Measurements from ENCODE around the gene LNX1. TPM values are rescaled to one million over a fixed set of nuclear protein-coding genes. Genes with fewer than 3 reads are reported as not detected.
A peak's percentile ranks its signal among the peaks of the same experiment; 100 is the strongest.

The LNX1 gene
- total and polyA plus RNA-seq, 2 of the 13 experiments (the other 11 are each of a cell fraction or from before 2014, with no cell fraction given), result 0.49 TPM

DNA sequence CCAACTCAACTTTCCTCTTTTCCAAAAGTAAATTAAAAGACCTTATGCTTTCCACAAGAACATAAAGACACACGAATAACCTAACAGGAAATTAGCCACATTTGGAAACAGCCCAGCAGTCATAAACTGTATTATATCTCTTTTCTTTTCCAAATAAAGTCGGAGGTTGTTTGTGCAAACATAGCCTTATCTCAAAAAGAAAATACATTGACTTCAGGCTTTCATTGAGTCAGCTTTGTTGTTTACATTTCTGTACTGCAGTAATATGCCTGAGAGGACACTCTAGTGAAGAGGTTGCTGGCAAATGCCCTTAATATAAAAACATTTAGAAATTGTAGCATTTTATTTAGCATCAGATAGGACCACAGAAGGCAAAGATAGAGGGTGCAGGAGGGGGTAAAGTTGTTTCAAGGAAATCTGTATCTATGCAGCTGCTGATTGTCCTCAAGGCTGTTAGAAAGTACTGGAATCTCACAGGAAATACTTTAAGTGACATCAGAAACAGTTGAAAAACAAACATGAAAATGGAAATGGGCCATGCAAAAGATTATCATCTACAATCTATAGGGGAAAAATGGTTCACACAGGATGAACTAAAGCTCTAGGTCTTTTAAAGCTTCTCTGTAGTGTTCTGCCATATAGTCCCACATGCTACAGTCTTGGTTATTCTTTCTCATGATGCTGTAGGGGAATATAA is 14.5 kb downstream of the LNX1 start:
- H3K79me2 ChIP-seq (ENCODE audit: insufficient read depth, low read length), result no peaks in the 10 kb centered on the region
- CTCF ChIA-PET (ENCODE audit: low intra/inter-chr PET ratio, low total read pairs), result no interaction called here
- no peaks in the 10 kb centered on the region for H4K20me1 ChIP-seq (ENCODE audit: insufficient read depth, low read length)
- H3K27ac ChIP-seq (ENCODE audit: extremely low read length, insufficient read depth, low read length), result no peak overlapping the region
- no peak for DNase-seq (ENCODE audit: low spot score)
- no peak for FAIRE-seq
- no peaks in the 10 kb centered on the region for H3K9me3 ChIP-seq (ENCODE audit: low read length)
- no TSS peak for BruUV-seq (replicated peaks)
- POLR2A ChIA-PET, result no interaction called here
- no peak overlapping the region for H3K4me3 ChIP-seq (replicated peaks in 1 of 3; ENCODE audit: insufficient read depth in 1 of 3, low read depth in 2 of 3, low read length in 3 of 3)
- no peak overlapping the region for H2AFZ ChIP-seq (ENCODE audit: low read length)
- intact Hi-C loops (cut with micrococcal nuclease; ENCODE audit: unreplicated experiment), result no loop called here
- in situ Hi-C loops (cut with HindIII; ENCODE audit: extremely low pct_ligation_motif_present, low pct_unique_long_range_greater_than_20kb), result no loop called here
- no peaks in the 10 kb centered on the region for H3K36me3 ChIP-seq (replicated peaks in 1 of 2; ENCODE audit: control insufficient read depth in 1 of 2, insufficient read depth in 2 of 2, low read length in 2 of 2)
- no peak overlapping the region for H3K9ac ChIP-seq (ENCODE audit: insufficient read depth, low read depth, low read length)
- peaks cover 25% of the 10 kb centered on the region for H3K4me1 ChIP-seq (ENCODE audit: insufficient read depth, low read length)
- no peaks in the 10 kb centered on the region for H3K27me3 ChIP-seq (ENCODE audit: control insufficient read depth in 1 of 2, insufficient read depth in 2 of 2, low read length in 2 of 2)
- 0% methylated on average over 2 of the region's 2 CpGs for WGBS (ENCODE audit: low lambda C conversion rate)
- no peak; the same call in 2 of the 3 replicates for ATAC-seq
- H3K4me2 ChIP-seq (ENCODE audit: low read depth, low read length), result peak overlapping the region; percentile 38
- TF ChIP-seq GATAD2A (CRISPR knock-in tag; IDR thresholded peaks at IDR 0.05) (0 out of 2 replicates have a peak, but pooled peaks have one; percentile 19), RARA (CRISPR knock-in tag; IDR thresholded peaks at IDR 0.05) (peak; percentile 17; the same call in 1 of the 2 replicates), NR2F6 (IDR thresholded peaks at IDR 0.05) (no peak), NR2F6 (CRISPR knock-in tag; IDR thresholded peaks at IDR 0.05) (no peak), FOXJ3 (CRISPR knock-in tag; IDR thresholded peaks at IDR 0.05; ENCODE audit: borderline replicate concordance) (peak; percentile 3; the same call in 1 of the 2 replicates), FOXA1 (IDR thresholded peaks at IDR 0.05) (no peak), FOXA1 (CRISPR knock-in tag; IDR thresholded peaks at IDR 0.05) (peak; percentile 65), ZFAT (CRISPR knock-in tag; conservative IDR thresholded peaks at IDR 0.05) (no peak), ISL2 (CRISPR knock-in tag; IDR thresholded peaks at IDR 0.05) (0 out of 2 replicates have a peak, but pooled peaks have one; percentile 28), ZNF567 (CRISPR knock-in tag; IDR thresholded peaks at IDR 0.05; ENCODE audit: borderline replicate concordance) (no peak), ELF3 (CRISPR knock-in tag; IDR thresholded peaks at IDR 0.05) (peak; percentile 14; the same call in 1 of the 2 replicates)
- TF ChIP-seq, protein P1, sequence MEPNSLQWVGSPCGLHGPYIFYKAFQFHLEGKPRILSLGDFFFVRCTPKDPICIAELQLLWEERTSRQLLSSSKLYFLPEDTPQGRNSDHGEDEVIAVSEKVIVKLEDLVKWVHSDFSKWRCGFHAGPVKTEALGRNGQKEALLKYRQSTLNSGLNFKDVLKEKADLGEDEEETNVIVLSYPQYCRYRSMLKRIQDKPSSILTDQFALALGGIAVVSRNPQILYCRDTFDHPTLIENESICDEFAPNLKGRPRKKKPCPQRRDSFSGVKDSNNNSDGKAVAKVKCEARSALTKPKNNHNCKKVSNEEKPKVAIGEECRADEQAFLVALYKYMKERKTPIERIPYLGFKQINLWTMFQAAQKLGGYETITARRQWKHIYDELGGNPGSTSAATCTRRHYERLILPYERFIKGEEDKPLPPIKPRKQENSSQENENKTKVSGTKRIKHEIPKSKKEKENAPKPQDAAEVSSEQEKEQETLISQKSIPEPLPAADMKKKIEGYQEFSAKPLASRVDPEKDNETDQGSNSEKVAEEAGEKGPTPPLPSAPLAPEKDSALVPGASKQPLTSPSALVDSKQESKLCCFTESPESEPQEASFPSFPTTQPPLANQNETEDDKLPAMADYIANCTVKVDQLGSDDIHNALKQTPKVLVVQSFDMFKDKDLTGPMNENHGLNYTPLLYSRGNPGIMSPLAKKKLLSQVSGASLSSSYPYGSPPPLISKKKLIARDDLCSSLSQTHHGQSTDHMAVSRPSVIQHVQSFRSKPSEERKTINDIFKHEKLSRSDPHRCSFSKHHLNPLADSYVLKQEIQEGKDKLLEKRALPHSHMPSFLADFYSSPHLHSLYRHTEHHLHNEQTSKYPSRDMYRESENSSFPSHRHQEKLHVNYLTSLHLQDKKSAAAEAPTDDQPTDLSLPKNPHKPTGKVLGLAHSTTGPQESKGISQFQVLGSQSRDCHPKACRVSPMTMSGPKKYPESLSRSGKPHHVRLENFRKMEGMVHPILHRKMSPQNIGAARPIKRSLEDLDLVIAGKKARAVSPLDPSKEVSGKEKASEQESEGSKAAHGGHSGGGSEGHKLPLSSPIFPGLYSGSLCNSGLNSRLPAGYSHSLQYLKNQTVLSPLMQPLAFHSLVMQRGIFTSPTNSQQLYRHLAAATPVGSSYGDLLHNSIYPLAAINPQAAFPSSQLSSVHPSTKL (CRISPR knock-in tag; IDR thresholded peaks at IDR 0.05), result peak; percentile 49; the same call in 1 of the 2 replicates
- TF ChIP-seq, protein P2, sequence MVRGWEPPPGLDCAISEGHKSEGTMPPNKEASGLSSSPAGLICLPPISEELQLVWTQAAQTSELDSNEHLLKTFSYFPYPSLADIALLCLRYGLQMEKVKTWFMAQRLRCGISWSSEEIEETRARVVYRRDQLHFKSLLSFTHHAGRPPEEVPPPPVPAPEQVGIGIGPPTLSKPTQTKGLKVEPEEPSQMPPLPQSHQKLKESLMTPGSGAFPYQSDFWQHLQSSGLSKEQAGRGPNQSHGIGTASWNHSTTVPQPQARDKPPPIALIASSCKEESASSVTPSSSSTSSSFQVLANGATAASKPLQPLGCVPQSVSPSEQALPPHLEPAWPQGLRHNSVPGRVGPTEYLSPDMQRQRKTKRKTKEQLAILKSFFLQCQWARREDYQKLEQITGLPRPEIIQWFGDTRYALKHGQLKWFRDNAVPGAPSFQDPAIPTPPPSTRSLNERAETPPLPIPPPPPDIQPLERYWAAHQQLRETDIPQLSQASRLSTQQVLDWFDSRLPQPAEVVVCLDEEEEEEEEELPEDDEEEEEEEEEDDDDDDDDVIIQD (CRISPR knock-in tag; IDR thresholded peaks at IDR 0.05; ENCODE audit: low read depth), result no peak
- TF ChIP-seq, protein P3, sequence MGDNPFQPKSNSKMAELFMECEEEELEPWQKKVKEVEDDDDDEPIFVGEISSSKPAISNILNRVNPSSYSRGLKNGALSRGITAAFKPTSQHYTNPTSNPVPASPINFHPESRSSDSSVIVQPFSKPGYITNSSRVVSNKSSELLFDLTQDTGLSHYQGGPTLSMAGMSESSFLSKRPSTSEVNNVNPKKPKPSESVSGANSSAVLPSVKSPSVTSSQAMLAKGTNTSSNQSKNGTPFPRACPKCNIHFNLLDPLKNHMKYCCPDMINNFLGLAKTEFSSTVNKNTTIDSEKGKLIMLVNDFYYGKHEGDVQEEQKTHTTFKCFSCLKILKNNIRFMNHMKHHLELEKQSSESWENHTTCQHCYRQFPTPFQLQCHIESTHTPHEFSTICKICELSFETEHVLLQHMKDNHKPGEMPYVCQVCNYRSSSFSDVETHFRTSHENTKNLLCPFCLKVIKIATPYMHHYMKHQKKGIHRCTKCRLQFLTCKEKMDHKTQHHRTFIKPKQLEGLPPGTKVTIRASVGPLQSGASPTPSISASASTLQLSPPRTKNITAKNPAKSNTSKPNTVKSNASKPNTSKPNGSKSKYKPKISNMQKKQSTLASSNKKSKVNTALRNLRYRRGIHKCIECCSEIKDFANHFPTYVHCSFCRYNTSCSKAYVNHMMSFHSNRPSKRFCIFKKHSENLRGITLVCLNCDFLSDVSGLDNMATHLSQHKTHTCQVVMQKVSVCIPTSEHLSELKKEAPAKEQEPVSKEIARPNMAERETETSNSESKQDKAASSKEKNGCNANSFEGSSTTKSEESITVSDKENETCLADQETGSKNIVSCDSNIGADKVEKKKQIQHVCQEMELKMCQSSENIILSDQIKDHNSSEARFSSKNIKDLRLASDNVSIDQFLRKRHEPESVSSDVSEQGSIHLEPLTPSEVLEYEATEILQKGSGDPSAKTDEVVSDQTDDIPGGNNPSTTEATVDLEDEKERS (CRISPR knock-in tag; IDR thresholded peaks at IDR 0.05), result no peak
- TF ChIP-seq, protein P4, sequence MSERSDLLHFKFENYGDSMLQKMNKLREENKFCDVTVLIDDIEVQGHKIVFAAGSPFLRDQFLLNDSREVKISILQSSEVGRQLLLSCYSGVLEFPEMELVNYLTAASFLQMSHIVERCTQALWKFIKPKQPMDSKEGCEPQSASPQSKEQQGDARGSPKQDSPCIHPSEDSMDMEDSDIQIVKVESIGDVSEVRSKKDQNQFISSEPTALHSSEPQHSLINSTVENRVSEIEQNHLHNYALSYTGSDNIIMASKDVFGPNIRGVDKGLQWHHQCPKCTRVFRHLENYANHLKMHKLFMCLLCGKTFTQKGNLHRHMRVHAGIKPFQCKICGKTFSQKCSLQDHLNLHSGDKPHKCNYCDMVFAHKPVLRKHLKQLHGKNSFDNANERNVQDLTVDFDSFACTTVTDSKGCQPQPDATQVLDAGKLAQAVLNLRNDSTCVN (CRISPR knock-in tag; IDR thresholded peaks at IDR 0.05; ENCODE audit: borderline replicate concordance), result no peak

Data from HepG2 (cell line).